ENCODE measurements around the gene ORMDL2.
"Not testable (repeated sequence)": the region's sequence is repeated elsewhere in the genome, so short reads cannot be mapped to it uniquely, and the experiment has no call there.

ORMDL2 gene

DNA sequence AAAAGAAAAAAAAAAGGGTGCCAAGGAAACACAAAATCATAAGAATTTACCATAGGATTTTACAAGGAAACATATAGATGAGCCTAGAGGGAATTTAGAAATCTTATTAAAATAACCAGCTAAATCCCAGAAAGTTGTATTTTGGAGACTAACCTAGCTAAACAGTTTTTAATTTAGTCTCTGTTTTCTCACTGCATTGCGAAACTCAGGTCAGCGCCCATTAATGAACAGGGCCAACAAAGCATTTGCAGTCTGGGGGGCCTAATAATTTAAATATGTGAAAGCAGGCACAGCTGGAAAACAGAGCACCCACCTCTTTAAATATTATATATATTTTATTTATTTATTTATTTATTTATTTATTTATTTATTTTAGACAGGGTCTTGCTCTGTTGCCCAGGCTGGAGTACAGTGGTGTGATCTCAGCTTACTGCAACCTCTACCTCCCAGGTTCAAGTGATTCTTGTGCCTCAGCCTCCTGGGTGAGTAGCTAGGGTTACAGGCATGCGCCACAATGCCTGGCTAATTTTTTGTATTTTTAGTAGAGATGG, 48.7 kb downstream of the ORMDL2 start:
- not testable (repeated sequence) for H2BK5ac ChIP-seq (ENCODE audit: low read length); H3K9ac ChIP-seq (ENCODE audit: low read depth, low read length, poor library complexity); H3K18ac ChIP-seq (ENCODE audit: low read length); H2AK5ac ChIP-seq (ENCODE audit: low read depth, low read length); H2BK12ac ChIP-seq (ENCODE audit: low read length); H3K36me3 ChIP-seq (replicated peaks in 1 of 2; ENCODE audit: control insufficient read depth in 2 of 2, insufficient read depth in 2 of 2, low read length in 2 of 2); H3K9me3 ChIP-seq (replicated peaks in 1 of 2; ENCODE audit: control insufficient read depth in 2 of 2, insufficient read depth in 1 of 2, low read depth in 1 of 2, low read length in 2 of 2); H3K4me2 ChIP-seq (ENCODE audit: insufficient read depth, low read length, poor library complexity, severe bottlenecking); H3K4ac ChIP-seq (ENCODE audit: low read length); DNase-seq (ENCODE audit: low spot score); H2AFZ ChIP-seq (ENCODE audit: low read length); H3K27ac ChIP-seq (replicated peaks; ENCODE audit: low read length); H3K79me1 ChIP-seq (ENCODE audit: low read depth, low read length); H3K4me3 ChIP-seq (ENCODE audit: low read length in 2 of 2); H3K14ac ChIP-seq (ENCODE audit: low read length); H3K27me3 ChIP-seq (ENCODE audit: control insufficient read depth in 3 of 3, insufficient read depth in 3 of 3, low read depth in 1 of 3, low read length in 3 of 3); H3K23ac ChIP-seq (ENCODE audit: low read depth, low read length, poor library complexity); H2BK120ac ChIP-seq (ENCODE audit: low read depth, low read length); H3K4me1 ChIP-seq (ENCODE audit: control insufficient read depth in 2 of 2, insufficient read depth in 1 of 2, low read depth in 1 of 2, low read length in 2 of 2); H4K91ac ChIP-seq (ENCODE audit: low read depth, low read length, poor library complexity); H4K8ac ChIP-seq (ENCODE audit: low read depth, low read length); H2BK15ac ChIP-seq (ENCODE audit: low read length)
- WGBS, 2 donors (ENCODE audit: extremely low coverage in 2 of 2, insufficient read length in 2 of 2, insufficient replicate concordance in 1 of 2), result no CpG with 5 or more reads among the region's 3 CpGs
